IMR-90 (cell line): ENCODE measurements around the gene SYVN1. TPM values are rescaled to one million over a fixed set of nuclear protein-coding genes. Genes with fewer than 3 reads are reported as not detected.
A peak's percentile ranks its signal among the peaks of the same experiment; 100 is the strongest.

Source experiments
- ATAC-seq: fragments of 200-7000 bp; cut with Tn5 transposase; 2 replicates; pipeline ENCODE4 v1.9.1; 2020; ENCODE audit warnings: low read depth, mild to moderate bottlenecking, moderate library complexity
- BruUV-seq: library from RNA; stranded (reverse); fragments of 400-500 nt; replicated peaks from 2 replicates; lab custom pipeline; 2021; lab: Mats Ljungman, UMichigan
- CTCF ChIA-PET: fragments of 300-600 bp; formaldehyde crosslinking; extraction: SDS; loops from one replicate; lab custom pipeline; 2021; ENCODE audit warnings: antibody characterized with exemption; lab: Yijun Ruan, JAX
- POLR2A ChIA-PET: fragments of 300-600 bp; sonication (Branson Sonifier 250); formaldehyde crosslinking; loops from one replicate; lab custom pipeline; 2022; ENCODE audit warnings: antibody characterized with exemption; ENCODE audit not compliant: unreplicated experiment; lab: Charles Lee
- DNase-seq: peaks from one replicate; pipeline ENCODE4 v3.0.0; 2013
- H2AFZ ChIP-seq: replicated peaks from 2 replicates; pipeline ENCODE3; 2013; ENCODE audit warnings: low read length, mild to moderate bottlenecking; ENCODE audit not compliant: poor library complexity
- H2AK5ac ChIP-seq: 2 replicates; pipeline ENCODE4 v1.6.1; 2013; ENCODE audit warnings: low read depth, low read length, inconsistent platforms
- H2AK9ac ChIP-seq: replicated peaks from 2 replicates; pipeline ENCODE3; 2013; ENCODE audit warnings: mild to moderate bottlenecking, low read depth, low read length, moderate library complexity; ENCODE audit not compliant: poor library complexity
- H2BK120ac ChIP-seq: 2 replicates; pipeline ENCODE4 v1.6.1; 2013; ENCODE audit warnings: low read depth, low read length, inconsistent platforms
- H2BK15ac ChIP-seq: 3 replicates; pipeline ENCODE4 v1.6.1; 2013; ENCODE audit warnings: low read depth, low read length, inconsistent platforms
- H2BK20ac ChIP-seq: 2 replicates; pipeline ENCODE4 v1.6.1; 2013; ENCODE audit warnings: low read depth, mild to moderate bottlenecking, inconsistent platforms, low read length, moderate library complexity
- H2BK5ac ChIP-seq: 2 replicates; pipeline ENCODE4 v1.6.1; 2013; ENCODE audit warnings: mild to moderate bottlenecking, low read depth, low read length, inconsistent platforms; ENCODE audit not compliant: poor library complexity, severe bottlenecking
- H3K14ac ChIP-seq: replicated peaks from 2 replicates; pipeline ENCODE4 v1.6.1; 2013; ENCODE audit warnings: low read depth, low read length, inconsistent platforms
- H3K18ac ChIP-seq: 2 replicates; pipeline ENCODE4 v1.6.1; 2013; ENCODE audit warnings: low read depth, low read length, control low read depth
- H3K23ac ChIP-seq: 2 replicates; pipeline ENCODE4 v1.6.1; 2013; ENCODE audit warnings: low read depth, low read length, inconsistent platforms
- H3K27ac ChIP-seq: 2 replicates; pipeline ENCODE4 v1.5.1; 2013; ENCODE audit warnings: mild to moderate bottlenecking, control low read depth, low read length; ENCODE audit not compliant: insufficient read depth
- H3K27me3 ChIP-seq: 2 replicates; pipeline ENCODE4 v1.6.1; 2013; ENCODE audit warnings: low read length; ENCODE audit not compliant: control insufficient read depth, insufficient read depth
- H3K36me3 ChIP-seq: 2 replicates; pipeline ENCODE4 v1.6.1; 2013; ENCODE audit warnings: low read length, mixed read lengths; ENCODE audit not compliant: control insufficient read depth, insufficient read depth
- H3K4ac ChIP-seq: 2 replicates; pipeline ENCODE4 v1.6.1; 2013; ENCODE audit warnings: low read depth, low read length, inconsistent platforms
- H3K4me1 ChIP-seq: 2 replicates; pipeline ENCODE4 v1.6.1; 2013; ENCODE audit warnings: low read length, mixed read lengths; ENCODE audit not compliant: control insufficient read depth, insufficient read depth
- H3K4me2 ChIP-seq: 2 replicates; pipeline ENCODE4 v1.6.1; 2013; ENCODE audit warnings: low read depth, mild to moderate bottlenecking, control low read depth, low read length, moderate library complexity
- H3K4me3 ChIP-seq: 2 replicates; pipeline ENCODE4 v1.5.1; 2013; ENCODE audit warnings: low read depth, mild to moderate bottlenecking, control low read depth, low read length, moderate library complexity; ENCODE audit not compliant: insufficient read depth
- H3K56ac ChIP-seq: 2 replicates; pipeline ENCODE4 v1.6.1; 2013; ENCODE audit warnings: low read length, inconsistent platforms; ENCODE audit not compliant: insufficient read depth; ENCODE audit errors: extremely low read depth
- H3K79me1 ChIP-seq, 2 experiments: 2 replicates each; pipeline ENCODE4 v1.6.1; 2013; ENCODE audit warnings: low read length in 2 of 2, inconsistent platforms in 1 of 2, low read depth in 1 of 2
- H3K9ac ChIP-seq: 2 replicates; pipeline ENCODE4 v1.6.1; 2013; ENCODE audit warnings: low read depth, low read length, control low read depth
- H3K9me1 ChIP-seq: 2 replicates; pipeline ENCODE4 v1.6.1; 2013; ENCODE audit warnings: low read length, inconsistent platforms; ENCODE audit not compliant: insufficient read depth
- H3K9me3 ChIP-seq: 2 replicates; pipeline ENCODE4 v1.6.1; 2013; ENCODE audit warnings: low read length; ENCODE audit not compliant: control insufficient read depth, insufficient read depth
- H4K20me1 ChIP-seq: 2 replicates; pipeline ENCODE4 v1.6.1; 2013; ENCODE audit warnings: low read length, inconsistent platforms; ENCODE audit not compliant: insufficient read depth
- H4K5ac ChIP-seq: 2 replicates; pipeline ENCODE4 v1.6.1; 2013; ENCODE audit warnings: mild to moderate bottlenecking, low read depth, low read length, control low read depth
- H4K8ac ChIP-seq, 2 experiments: 2 replicates each; pipeline ENCODE4 v1.6.1; 2013; ENCODE audit warnings: low read depth in 2 of 2, low read length in 2 of 2, control low read depth in 1 of 2, inconsistent platforms in 1 of 2
- H4K91ac ChIP-seq: 2 replicates; pipeline ENCODE4 v1.6.1; 2013; ENCODE audit warnings: low read depth, low read length, inconsistent platforms; ENCODE audit not compliant: insufficient read depth
- BHLHE40 ChIP-seq: fragments of 150-350 bp; IDR thresholded peaks from 2 replicates; pipeline ENCODE4 v1.6.1; 2016; ENCODE audit warnings: mild to moderate bottlenecking, low read depth, low read length
- CEBPB ChIP-seq: IDR thresholded peaks from 2 replicates; pipeline ENCODE4 v1.6.1; 2012; ENCODE audit warnings: low read depth, low read length, improper control_type of control experiment
- ELK1 ChIP-seq: fragments of 150-350 bp; IDR thresholded peaks from 2 replicates; pipeline ENCODE4 v1.6.1; 2016; ENCODE audit warnings: low read depth, mild to moderate bottlenecking, low read length, moderate library complexity, borderline replicate concordance
- MAFK ChIP-seq: IDR thresholded peaks from 2 replicates; pipeline ENCODE4 v1.6.1; 2012; ENCODE audit warnings: low read depth, low read length, improper control_type of control experiment
- POLR2A ChIP-seq: IDR thresholded peaks from 2 replicates; pipeline ENCODE4 v1.6.1; 2012; ENCODE audit warnings: mild to moderate bottlenecking, low read depth, low read length
- RAD21 ChIP-seq: IDR thresholded peaks from 2 replicates; pipeline ENCODE4 v1.6.1; 2012; ENCODE audit warnings: low read length, improper control_type of control experiment
- RCOR1 ChIP-seq: IDR thresholded peaks from 2 replicates; pipeline ENCODE4 v1.6.1; 2012; ENCODE audit warnings: mild to moderate bottlenecking, low read length, improper control_type of control experiment; ENCODE audit not compliant: insufficient replicate concordance
- RFX5 ChIP-seq: IDR thresholded peaks from 2 replicates; pipeline ENCODE4 v1.8.0; 2012; ENCODE audit warnings: low read depth, mild to moderate bottlenecking, low read length, moderate library complexity
- WGBS, 2 experiments: methylation state at CpG; one replicate each; pipeline versions ENCODE4 v1.1.5 to v1.1.7; 2013; ENCODE audit warnings: missing lambda C conversion rate in 2 of 2; ENCODE audit not compliant: insufficient read length in 1 of 2; ENCODE audit errors: extremely low coverage in 2 of 2; 5-methylcytosine and 5-hydroxymethylcytosine counted together
- dilution Hi-C: fragments of 300-500 bp; cut with HindIII; formaldehyde crosslinking; loops from one replicate; pipeline ENCODE4 v1.14.3; 2018; ENCODE audit warnings: low sequenced_read_pairs; ENCODE audit not compliant: unreplicated experiment
- in situ Hi-C: fragments of 300-500 bp; cut with MboI; formaldehyde crosslinking; loops from 3 replicates; pipeline ENCODE4 v1.14.3; 2019; ENCODE audit warnings: low sequenced_read_pairs, inconsistent platforms, mixed read lengths
- intact Hi-C: fragments of 100-400 bp; cut with micrococcal nuclease; formaldehyde crosslinking; loops from 2 replicates; pipeline ENCODE4 v1.10.0; 2022
- polyA plus RNA-seq, 3 experiments: library from polyadenylated mRNA; depleted of rRNA; stranded (reverse); fragments of >200 nt; gene quantifications; 2 replicates each; pipeline ENCODE4 v1.2.3, GENCODE V29; 2012; ENCODE audit warnings: low replicate concordance in 1 of 3
- total RNA-seq: library from RNA; depleted of rRNA; stranded (reverse); fragments of >200 nt; gene quantifications from 2 replicates; pipeline ENCODE4 v1.2.3, GENCODE V29; 2012
- TF ChIP-seq, protein P1 (sequence below): conservative IDR thresholded peaks from 2 replicates; pipeline ENCODE4 v1.5.1; 2012; ENCODE audit warnings: mild to moderate bottlenecking, low read depth, low read length, improper control_type of control experiment

Gene SYVN1
- total and polyA plus RNA-seq, 2 of the 4 experiments (the other 2 are of a cell fraction), result 9.5 to 52.9 TPM

DNA sequence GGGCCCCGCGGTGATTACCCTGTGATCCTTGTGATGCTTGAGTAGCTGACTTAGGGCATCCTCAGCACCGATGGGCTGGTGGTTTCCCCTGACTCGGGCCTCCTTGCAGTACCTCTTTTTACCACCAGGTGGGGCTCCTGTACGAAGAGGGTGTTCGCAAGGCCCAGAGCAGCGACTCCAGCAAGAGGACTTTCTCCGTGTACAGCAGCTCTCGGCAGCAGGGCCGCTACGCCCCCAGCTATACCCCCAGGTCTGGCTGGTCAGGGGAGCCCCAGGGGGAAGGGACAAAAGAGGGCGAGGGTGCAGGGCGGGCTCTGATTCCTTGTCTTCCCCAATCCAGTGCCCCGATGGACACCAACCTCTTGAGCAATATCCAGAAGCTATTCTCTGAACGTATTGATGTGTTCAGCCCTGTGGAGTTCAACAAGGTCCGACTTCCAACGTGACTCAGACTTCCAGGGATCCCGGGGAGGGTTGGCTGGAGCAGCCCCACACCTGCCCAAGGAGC lies 23.9 kb downstream of the SYVN1 start (continued):
- TF ChIP-seq RAD21, result peak; percentile 62

- CTCF ChIA-PET, result interaction anchor here (1.2 to 3.5 kb wide), 3 partner anchors 7 to 97 kb away, joined by 3 to 15 read pairs (median 5); no protein-coding TSS in a partner anchor
- POLR2A ChIA-PET, result no interaction called here
- Histone ChIP-seq H3K23ac (no peak overlapping the region), H3K4me2 (no peak overlapping the region), H3K9me3 (no peaks in the 10 kb centered on the region), H2AK9ac (no peak overlapping the region), H2AFZ (no peak overlapping the region), H3K27me3 (no peaks in the 10 kb centered on the region), H4K20me1 (peaks cover 11% of the 10 kb centered on the region; the same call in 1 of the 2 replicates), H2BK120ac (no peak overlapping the region), H3K56ac (no peak overlapping the region), H4K5ac (no peak overlapping the region), H3K9me1 (no peaks in the 10 kb centered on the region), H4K8ac (no peak overlapping the region), H3K36me3 (peaks cover 11% of the 10 kb centered on the region; the same call in 1 of the 2 replicates), H2AK5ac (no peak overlapping the region), H3K4me1 (peaks cover 13% of the 10 kb centered on the region; the same call in 1 of the 2 replicates), H2BK20ac (no peak overlapping the region), H3K79me1 (peaks cover 0 to 24% of the 10 kb centered on the region in 2 experiments; a peak in 3 of 4 replicates), H3K9ac (no peak overlapping the region), H4K91ac (no peak overlapping the region), H3K4ac (no peak overlapping the region), H2BK5ac (no peak overlapping the region), H3K27ac (no peak overlapping the region), H3K18ac (no peak overlapping the region), H3K4me3 (no peak overlapping the region), H2BK15ac (no peak overlapping the region), H3K14ac (no peak overlapping the region)
- TF ChIP-seq RFX5 (no peak), BHLHE40 (no peak), POLR2A (no peak), RAD21 (no peak), CEBPB (no peak), RCOR1 (no peak), ELK1 (no peak), MAFK (no peak)
- TF ChIP-seq, protein P1, sequence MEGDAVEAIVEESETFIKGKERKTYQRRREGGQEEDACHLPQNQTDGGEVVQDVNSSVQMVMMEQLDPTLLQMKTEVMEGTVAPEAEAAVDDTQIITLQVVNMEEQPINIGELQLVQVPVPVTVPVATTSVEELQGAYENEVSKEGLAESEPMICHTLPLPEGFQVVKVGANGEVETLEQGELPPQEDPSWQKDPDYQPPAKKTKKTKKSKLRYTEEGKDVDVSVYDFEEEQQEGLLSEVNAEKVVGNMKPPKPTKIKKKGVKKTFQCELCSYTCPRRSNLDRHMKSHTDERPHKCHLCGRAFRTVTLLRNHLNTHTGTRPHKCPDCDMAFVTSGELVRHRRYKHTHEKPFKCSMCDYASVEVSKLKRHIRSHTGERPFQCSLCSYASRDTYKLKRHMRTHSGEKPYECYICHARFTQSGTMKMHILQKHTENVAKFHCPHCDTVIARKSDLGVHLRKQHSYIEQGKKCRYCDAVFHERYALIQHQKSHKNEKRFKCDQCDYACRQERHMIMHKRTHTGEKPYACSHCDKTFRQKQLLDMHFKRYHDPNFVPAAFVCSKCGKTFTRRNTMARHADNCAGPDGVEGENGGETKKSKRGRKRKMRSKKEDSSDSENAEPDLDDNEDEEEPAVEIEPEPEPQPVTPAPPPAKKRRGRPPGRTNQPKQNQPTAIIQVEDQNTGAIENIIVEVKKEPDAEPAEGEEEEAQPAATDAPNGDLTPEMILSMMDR, result no peak
- dilution Hi-C loops, result no loop called here
- WGBS, 2 experiments, result 90% methylated on average over 12 of the region's 36 CpGs; no CpG with 5 or more reads in 1 of the 2 experiments
- no peak for DNase-seq
- no peak for ATAC-seq
- intact Hi-C loops, result loop anchor here (2.0 to 5.0 kb wide), 2 partner anchors 143 to 263 kb away; no protein-coding TSS in a partner anchor
- in situ Hi-C loops, result no loop called here
- no TSS peak for BruUV-seq
These were observed 24.8 kb downstream of the SYVN1 start for GRCh38 chr11:65109231-65110198.
